ENCODE measurements around the gene IFI35.

- TF ChIP-seq CTCF (conservative IDR thresholded peaks at IDR 0.05) (no peak), ZFX (IDR thresholded peaks at IDR 0.05) (no peak)
These were observed 42.2 kb upstream of the IFI35 start, which contains the start of gene AARSD1 for GRCh38 chr17:42964161-42964932.

Measured in C4-2B (cell line).